ENCODE measurements around the gene KAT8.

- TF ChIP-seq ZNF274 (IDR thresholded peaks at IDR 0.05; ENCODE audit: low read depth, low read length) (no peak), YY1 (IDR thresholded peaks at IDR 0.05; ENCODE audit: insufficient read depth, insufficient read length) (no peak), SUZ12 (IDR thresholded peaks at IDR 0.05; ENCODE audit: extremely low read depth, insufficient read depth, insufficient read length) (no peak)
These were observed 28.3 kb upstream of the KAT8 start for GRCh38 chr16:31089199-31089598.

Measured in NT2/D1 (cell line).